Measurements from ENCODE around the gene ITPK1.

- TF ChIP-seq CTCF (IDR thresholded peaks at IDR 0.05), result no peak
- TF ChIP-seq POLR2A (IDR thresholded peaks at IDR 0.05), result no peak
These were observed 111.0 kb downstream of the ITPK1 start for GRCh38 chr14:93004699-93005082.
